AG04449 (cell line): ENCODE results near the gene NFIA.

ENCODE experiments used
- CTCF ChIA-PET: fragments of 350-600 bp; formaldehyde crosslinking; extraction: SDS; loops from one replicate; lab custom pipeline; 2021; ENCODE audit warnings: antibody characterized with exemption; lab: Yijun Ruan, JAX
- POLR2A ChIA-PET: fragments of 400-600, 350-600 bp; formaldehyde crosslinking; extraction: SDS; loops from one replicate; lab custom pipeline; 2020; ENCODE audit warnings: antibody characterized with exemption, inconsistent platforms; lab: Yijun Ruan, JAX
- DNase-seq: peaks from one replicate; pipeline ENCODE4 v3.0.0-alpha.2; 2010; ENCODE audit warnings: low read depth, low spot score
- H3K4me3 ChIP-seq: 2 replicates; pipeline ENCODE4 v1.5.1; 2011; ENCODE audit warnings: low read depth, mild to moderate bottlenecking, control low read depth, low read length
- CTCF ChIP-seq: IDR thresholded peaks from one replicate; pipeline ENCODE4 v1.5.1; 2011; ENCODE audit warnings: mild to moderate bottlenecking, moderate library complexity, low read length, control low read depth, inconsistent platforms; ENCODE audit not compliant: insufficient read depth; ENCODE audit errors: missing control alignments

The NFIA gene

GRCh38 chr1:61250933-61251332, 168.6 kb downstream of the NFIA start:
- POLR2A ChIA-PET, result no interaction called here
- TF ChIP-seq CTCF, result no peak
- CTCF ChIA-PET, result no interaction called here
- DNase-seq, result no peak
- H3K4me3 ChIP-seq, result no peak overlapping the region

- ChIA-PET POLR2A (no interaction called here), CTCF (interaction anchor here (1.5 kb wide), 1 partner anchor 600 kb away, joined by 3 read pairs; no protein-coding TSS in a partner anchor)
- H3K4me3 ChIP-seq, result no peak overlapping the region
- no peak for DNase-seq
- no peak for TF ChIP-seq CTCF
Measured at GRCh38 chr1:61253059-61253735, 170.8 kb downstream of the NFIA start.

GRCh38 chr1:61253912-61254633, 171.7 kb downstream of the NFIA start:
- ChIA-PET POLR2A (no interaction called here), CTCF (interaction anchor here (1.5 kb wide), 1 partner anchor 600 kb away, joined by 3 read pairs; no protein-coding TSS in a partner anchor)
- no peak for DNase-seq
- H3K4me3 ChIP-seq, result no peak overlapping the region
- no peak for TF ChIP-seq CTCF

GRCh38 chr1:61254634-61255357, 172.4 kb downstream of the NFIA start:
- CTCF ChIA-PET, result no interaction called here
- H3K4me3 ChIP-seq, result peak overlapping the region; percentile 3
- TF ChIP-seq CTCF, result no peak
- no peak for DNase-seq
- POLR2A ChIA-PET, result no interaction called here

- TF ChIP-seq CTCF, result no peak
- no peak for DNase-seq
- H3K4me3 ChIP-seq, result no peak overlapping the region
- CTCF ChIA-PET, result no interaction called here
- POLR2A ChIA-PET, result no interaction called here
Measured at GRCh38 chr1:61255358-61255703, 173.0 kb downstream of the NFIA start.
